Dermis blood vessel endothelial cell (primary cell): ENCODE measurements around the gene CYB561D1. TPM values are rescaled to one million over a fixed set of nuclear protein-coding genes. Genes with fewer than 3 reads are reported as not detected.

Source experiments
- DNase-seq: peaks from one replicate; pipeline ENCODE4 v3.0.0; 2010
- total RNA-seq: library from RNA; depleted of rRNA; stranded (reverse); fragments of >200 nt; gene quantifications from 2 replicates; pipeline ENCODE4 v1.2.3, GENCODE V29; 2014

Gene CYB561D1
- total RNA-seq, 1 donor from 2014 or later: 7.5 TPM

GRCh38 chr1:109530457-109531087 lies 36.7 kb downstream of the CYB561D1 start:
- no peak for DNase-seq

GRCh38 chr1:109531380-109531779 lies 37.5 kb downstream of the CYB561D1 start:
- no peak for DNase-seq

- no peak for DNase-seq
Observed at GRCh38 chr1:109531826-109532364, 38.0 kb downstream of the CYB561D1 start.

- DNase-seq: peak; percentile 81
Observed at GRCh38 chr1:109532365-109533136, 38.7 kb downstream of the CYB561D1 start.

GRCh38 chr1:109534307-109534858 lies 40.5 kb downstream of the CYB561D1 start:
- DNase-seq: no peak

- no peak for DNase-seq
Observed at GRCh38 chr1:109535481-109535880, 41.6 kb downstream of the CYB561D1 start.

GRCh38 chr1:109535971-109536491 lies 42.1 kb downstream of the CYB561D1 start:
- no peak for DNase-seq

- no peak for DNase-seq
Observed at GRCh38 chr1:109537450-109538178, 43.7 kb downstream of the CYB561D1 start.

GRCh38 chr1:109538827-109539555 lies 45.1 kb downstream of the CYB561D1 start:
- DNase-seq: no peak

- no peak for DNase-seq
Observed at GRCh38 chr1:109539676-109540075, 45.8 kb downstream of the CYB561D1 start, which contains the start of gene GPR61. TSS of gene GPR61 (plus strand) at chr1:109539872. CDS start at chr1:109543023, 3,151 bp downstream.

- no peak for DNase-seq
Observed at GRCh38 chr1:109541102-109541501, 47.2 kb downstream of the CYB561D1 start.

GRCh38 chr1:109542657-109543056 lies 48.8 kb downstream of the CYB561D1 start:
- no peak for DNase-seq

- no peak for DNase-seq
Observed at GRCh38 chr1:109543283-109543987, 49.5 kb downstream of the CYB561D1 start.

- no peak for DNase-seq
Observed at GRCh38 chr1:109543988-109544735, 50.3 kb downstream of the CYB561D1 start.

- DNase-seq: peak; percentile 95
Observed at GRCh38 chr1:109546311-109547109, 52.6 kb downstream of the CYB561D1 start.

- DNase-seq: peak; percentile 54
Observed at GRCh38 chr1:109547463-109548320, 53.8 kb downstream of the CYB561D1 start.

- peak; percentile 96 for DNase-seq
Observed at GRCh38 chr1:109548321-109549267, 54.7 kb downstream of the CYB561D1 start, which contains the start of gene GNAI3. TSS of gene GNAI3 (plus strand) at chr1:109548615. CDS start at chr1:109548721, 106 bp downstream.
